Neural progenitor cell (in vitro differentiated cells): Measurements from ENCODE around the gene CD22. TPM values are rescaled to one million over a fixed set of nuclear protein-coding genes. Genes with fewer than 3 reads are reported as not detected.

ENCODE experiments used
- DNase-seq: peaks from one replicate; pipeline ENCODE4 v3.0.0-alpha.2; 2016; ENCODE audit warnings: low spot score
- H2AFZ ChIP-seq: fragments of 200-600 bp; sonication (generic); replicated peaks from 2 replicates; pipeline ENCODE4 v1.6.1; 2016; ENCODE audit warnings: antibody characterized with exemption
- H3F3A ChIP-seq: fragments of 200-600 bp; sonication (generic); 2 replicates; pipeline ENCODE4 v1.6.1; 2016; ENCODE audit warnings: antibody characterized with exemption, low read depth
- H3K27ac ChIP-seq: fragments of 200-600 bp; sonication (generic); 2 replicates; pipeline ENCODE4 v1.5.1; 2016; ENCODE audit warnings: mild to moderate bottlenecking
- H3K27me3 ChIP-seq: fragments of 200-600 bp; sonication (generic); 2 replicates; pipeline ENCODE4 v1.6.1; 2016; ENCODE audit warnings: mild to moderate bottlenecking, moderate library complexity
- H3K36me3 ChIP-seq: fragments of 200-600 bp; sonication (generic); 2 replicates; pipeline ENCODE4 v1.5.1; 2016
- H3K4me1 ChIP-seq: fragments of 200-600 bp; sonication (generic); 2 replicates; pipeline ENCODE4 v1.6.1; 2016; ENCODE audit warnings: mixed run types
- H3K4me2 ChIP-seq: fragments of 200-600 bp; sonication (generic); 2 replicates; pipeline ENCODE4 v1.6.1; 2016
- H3K4me3 ChIP-seq: fragments of 200-600 bp; sonication (generic); 2 replicates; pipeline ENCODE4 v1.5.1; 2016
- H3K79me2 ChIP-seq: fragments of 200-600 bp; sonication (generic); 2 replicates; pipeline ENCODE4 v1.6.1; 2016; ENCODE audit warnings: low read depth
- H3K9ac ChIP-seq: fragments of 200-600 bp; sonication (generic); 2 replicates; pipeline ENCODE4 v1.6.1; 2016
- H3K9me3 ChIP-seq: fragments of 200-600 bp; sonication (generic); 2 replicates; pipeline ENCODE4 v1.5.1; 2016; ENCODE audit warnings: low read depth
- H4K20me1 ChIP-seq: fragments of 200-600 bp; sonication (generic); 2 replicates; pipeline ENCODE4 v1.6.1; 2016; ENCODE audit warnings: low read depth
- H3K27ac Mint-ChIP-seq: 3 replicates; pipeline ENCODE4 v1.8.0; 2021; ENCODE audit warnings: mixed read lengths
- H3K27me3 Mint-ChIP-seq: 2 replicates; pipeline ENCODE4 v1.8.0; 2022; ENCODE audit warnings: low read depth, mild to moderate bottlenecking, inconsistent platforms, moderate library complexity, mixed read lengths; ENCODE audit not compliant: insufficient read depth
- H3K36me3 Mint-ChIP-seq: 3 replicates; pipeline ENCODE4 v1.8.0; 2021; ENCODE audit warnings: mixed read lengths
- H3K4me1 Mint-ChIP-seq: 3 replicates; pipeline ENCODE4 v1.8.0; 2021; ENCODE audit warnings: mixed read lengths
- H3K4me3 Mint-ChIP-seq: 3 replicates; pipeline ENCODE4 v1.8.0; 2021; ENCODE audit warnings: mild to moderate bottlenecking, moderate library complexity, mixed read lengths
- H3K9me3 Mint-ChIP-seq: 3 replicates; pipeline ENCODE4 v1.8.0; 2020; ENCODE audit warnings: mixed read lengths
- EZH2 ChIP-seq: fragments of 200-600 bp; sonication (generic); IDR thresholded peaks from 2 replicates; pipeline ENCODE4 v1.6.1; 2017; ENCODE audit warnings: antibody characterized with exemption, mild to moderate bottlenecking, moderate library complexity
- EZH2phosphoT487 ChIP-seq: fragments of 200-600 bp; sonication (generic); IDR thresholded peaks from 2 replicates; pipeline ENCODE4 v1.6.1; 2017; ENCODE audit warnings: antibody characterized with exemption
- total RNA-seq: library from RNA; depleted of rRNA; stranded (reverse); fragments of >200 nt; gene quantifications from 2 replicates; pipeline ENCODE4 v1.2.3, GENCODE V29; 2015; ENCODE audit warnings: low replicate concordance
- TF ChIP-seq, protein P1 (sequence below): fragments of 200-600 bp; sonication (generic); IDR thresholded peaks from 2 replicates; pipeline ENCODE4 v1.5.1; 2017; ENCODE audit warnings: antibody characterized with exemption, mild to moderate bottlenecking

CD22 gene
- total RNA-seq, 1 donor from 2014 or later: not detected

DNA sequence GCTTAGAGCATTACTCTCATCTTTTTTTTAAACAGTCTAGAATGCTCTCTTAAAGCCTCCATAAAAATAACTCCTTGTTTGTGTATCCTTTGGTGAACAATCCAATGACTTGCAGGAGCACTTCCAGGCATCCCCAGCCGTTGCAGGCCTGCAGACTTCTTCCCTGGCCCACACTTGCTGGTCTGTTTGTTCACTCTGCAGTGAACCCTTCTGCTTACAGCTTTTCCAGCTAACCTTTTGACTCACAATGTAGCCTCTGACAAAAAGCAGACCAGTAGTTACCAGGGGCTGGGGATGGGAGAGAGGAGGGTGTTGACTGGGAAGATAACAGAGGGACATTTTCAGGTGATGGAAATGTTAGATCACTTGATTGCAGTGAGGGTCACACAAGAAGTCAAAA, 51.0 kb downstream of the CD22 start:
- Histone ChIP-seq H3F3A (no peaks in the 10 kb centered on the region), H2AFZ (no peak overlapping the region), H3K4me3 (no peak overlapping the region), H3K79me2 (no peaks in the 10 kb centered on the region), H4K20me1 (no peaks in the 10 kb centered on the region), H3K9ac (no peak overlapping the region), H3K4me2 (no peak overlapping the region), H3K4me1 (no peaks in the 10 kb centered on the region), H3K27me3 (no peaks in the 10 kb centered on the region), H3K27ac (no peak overlapping the region), H3K36me3 (no peaks in the 10 kb centered on the region), H3K9me3 (peaks cover 4% of the 10 kb centered on the region)
- Mint-ChIP-seq H3K27me3 (peaks cover 8% of the 10 kb centered on the region), H3K36me3 (peaks cover 2% of the 10 kb centered on the region), H3K9me3 (peaks cover 18% of the 10 kb centered on the region), H3K4me3 (no peak overlapping the region), H3K4me1 (no peaks in the 10 kb centered on the region), H3K27ac (no peak overlapping the region)
- DNase-seq: no peak
- TF ChIP-seq EZH2phosphoT487 (no peak), EZH2 (no peak)
- TF ChIP-seq, protein P1, sequence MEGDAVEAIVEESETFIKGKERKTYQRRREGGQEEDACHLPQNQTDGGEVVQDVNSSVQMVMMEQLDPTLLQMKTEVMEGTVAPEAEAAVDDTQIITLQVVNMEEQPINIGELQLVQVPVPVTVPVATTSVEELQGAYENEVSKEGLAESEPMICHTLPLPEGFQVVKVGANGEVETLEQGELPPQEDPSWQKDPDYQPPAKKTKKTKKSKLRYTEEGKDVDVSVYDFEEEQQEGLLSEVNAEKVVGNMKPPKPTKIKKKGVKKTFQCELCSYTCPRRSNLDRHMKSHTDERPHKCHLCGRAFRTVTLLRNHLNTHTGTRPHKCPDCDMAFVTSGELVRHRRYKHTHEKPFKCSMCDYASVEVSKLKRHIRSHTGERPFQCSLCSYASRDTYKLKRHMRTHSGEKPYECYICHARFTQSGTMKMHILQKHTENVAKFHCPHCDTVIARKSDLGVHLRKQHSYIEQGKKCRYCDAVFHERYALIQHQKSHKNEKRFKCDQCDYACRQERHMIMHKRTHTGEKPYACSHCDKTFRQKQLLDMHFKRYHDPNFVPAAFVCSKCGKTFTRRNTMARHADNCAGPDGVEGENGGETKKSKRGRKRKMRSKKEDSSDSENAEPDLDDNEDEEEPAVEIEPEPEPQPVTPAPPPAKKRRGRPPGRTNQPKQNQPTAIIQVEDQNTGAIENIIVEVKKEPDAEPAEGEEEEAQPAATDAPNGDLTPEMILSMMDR: no peak

DNA sequence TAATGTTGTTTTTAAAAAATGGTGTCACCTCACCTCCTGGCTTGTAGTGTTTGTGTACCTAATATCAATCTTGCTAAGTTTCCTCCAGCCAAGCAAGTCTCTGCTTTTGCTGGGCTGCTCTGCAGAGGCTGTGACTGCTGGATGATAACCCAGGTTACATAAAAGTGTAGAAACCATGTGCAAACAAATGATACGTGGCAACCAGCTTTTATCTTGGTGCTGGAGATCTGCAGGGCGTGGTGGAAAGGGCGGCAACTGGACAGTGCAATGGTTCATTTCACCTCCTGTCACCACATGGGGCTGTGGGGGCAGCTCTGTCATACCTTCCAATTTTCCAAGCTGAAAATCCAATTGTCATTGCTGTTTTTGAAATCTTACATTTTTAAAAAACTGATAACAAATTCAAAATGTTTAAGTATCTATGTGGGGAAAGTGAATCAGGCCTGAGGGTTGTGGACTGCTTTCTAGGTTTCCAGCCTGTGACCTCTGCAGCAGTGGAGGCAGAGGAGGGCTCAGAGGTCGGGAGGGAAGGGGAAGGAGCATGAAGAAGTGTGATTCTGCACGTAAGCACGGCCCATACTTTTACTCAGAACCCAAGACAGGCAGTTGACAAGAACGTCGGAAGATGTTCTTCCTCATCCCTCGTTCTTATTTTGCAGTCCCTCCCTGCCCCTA, 51.6 kb downstream of the CD22 start:
- no peak overlapping the region for H3K4me3 Mint-ChIP-seq
- Histone ChIP-seq H3K9me3 (peaks cover 8% of the 10 kb centered on the region), H4K20me1 (no peaks in the 10 kb centered on the region), H3K27me3 (no peaks in the 10 kb centered on the region), H3K9ac (no peak overlapping the region), H3K4me2 (no peak overlapping the region), H3K36me3 (no peaks in the 10 kb centered on the region), H3F3A (no peaks in the 10 kb centered on the region), H3K79me2 (no peaks in the 10 kb centered on the region), H2AFZ (no peak overlapping the region), H3K27ac (no peak overlapping the region), H3K4me1 (no peaks in the 10 kb centered on the region), H3K4me3 (no peak overlapping the region)
- H3K27ac Mint-ChIP-seq: no peak overlapping the region
- H3K4me1 Mint-ChIP-seq: no peaks in the 10 kb centered on the region
- H3K27me3 Mint-ChIP-seq: peaks cover 6% of the 10 kb centered on the region
- DNase-seq: no peak
- H3K9me3 Mint-ChIP-seq: peaks cover 18% of the 10 kb centered on the region
- TF ChIP-seq EZH2phosphoT487 (no peak), EZH2 (no peak)
- TF ChIP-seq, protein P1: no peak
- peaks cover 2% of the 10 kb centered on the region for H3K36me3 Mint-ChIP-seq

DNA sequence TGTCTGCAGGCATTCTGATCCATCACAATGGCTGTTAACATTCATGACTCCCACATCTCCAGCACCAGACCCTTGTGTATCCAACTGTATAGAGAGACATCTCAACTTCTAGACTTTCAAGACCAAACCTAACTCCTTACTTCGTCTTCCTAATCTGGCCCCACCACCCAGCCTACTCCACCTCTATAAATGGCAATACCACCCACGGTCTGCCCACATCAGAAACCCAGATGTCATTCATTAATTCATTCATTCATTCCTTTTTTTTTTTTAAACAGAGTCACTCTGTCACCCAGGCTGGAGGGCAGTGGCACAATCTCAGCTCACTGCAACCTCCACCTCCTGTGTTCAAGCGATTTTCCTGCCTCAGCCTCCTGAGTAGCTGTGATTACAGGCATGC, 52.3 kb downstream of the CD22 start:
- Mint-ChIP-seq H3K27me3 (peaks cover 4% of the 10 kb centered on the region), H3K36me3 (peaks cover 2% of the 10 kb centered on the region), H3K4me1 (no peaks in the 10 kb centered on the region), H3K27ac (no peak overlapping the region), H3K4me3 (no peak overlapping the region), H3K9me3 (peaks cover 22% of the 10 kb centered on the region)
- DNase-seq: no peak
- Histone ChIP-seq H2AFZ (no peak overlapping the region), H3K4me1 (no peaks in the 10 kb centered on the region), H3K27me3 (no peaks in the 10 kb centered on the region), H3F3A (no peaks in the 10 kb centered on the region), H3K9ac (no peak overlapping the region), H3K4me2 (no peak overlapping the region), H3K79me2 (no peaks in the 10 kb centered on the region), H3K36me3 (no peaks in the 10 kb centered on the region), H3K9me3 (peaks cover 8% of the 10 kb centered on the region), H3K27ac (no peak overlapping the region), H3K4me3 (no peak overlapping the region), H4K20me1 (no peaks in the 10 kb centered on the region)
- TF ChIP-seq, protein P1: no peak
- TF ChIP-seq EZH2phosphoT487 (no peak), EZH2 (no peak)
